DND-41 (cell line): ENCODE measurements around the gene RHOV.

Source experiments
- ATAC-seq: fragments of 200-7000 bp; cut with Tn5 transposase; 3 replicates; pipeline ENCODE4 v1.9.1; 2021; ENCODE audit warnings: low read depth; ENCODE audit not compliant: insufficient read depth
- DNase-seq: peaks from one replicate; pipeline ENCODE4 v3.0.0-alpha.2; 2020
- H2AFZ ChIP-seq: 2 replicates; pipeline ENCODE4 v1.6.0; 2012; ENCODE audit warnings: low read depth, low read length
- H3K27ac ChIP-seq: 2 replicates; pipeline ENCODE4 v1.5.1; 2012; ENCODE audit warnings: low read length, inconsistent platforms
- H3K27me3 ChIP-seq: fragments of 200-600 bp; sonication (generic); 2 replicates; pipeline ENCODE4 v1.6.0; 2012; ENCODE audit warnings: low read length, mild to moderate bottlenecking, inconsistent platforms; ENCODE audit not compliant: insufficient read depth, poor library complexity
- H3K36me3 ChIP-seq: 2 replicates; pipeline ENCODE4 v1.5.1; 2012; ENCODE audit warnings: low read length, inconsistent platforms; ENCODE audit not compliant: insufficient read depth
- H3K4me1 ChIP-seq: 2 replicates; pipeline ENCODE4 v1.5.1; 2012; ENCODE audit warnings: mild to moderate bottlenecking, low read length; ENCODE audit not compliant: insufficient read depth
- H3K4me2 ChIP-seq: 2 replicates; pipeline ENCODE4 v1.6.0; 2012; ENCODE audit warnings: mild to moderate bottlenecking, moderate library complexity, low read length, inconsistent platforms; ENCODE audit not compliant: insufficient read depth
- H3K4me3 ChIP-seq, 2 experiments: fragments of 200-600 bp in 1 of 2; shearing (Covaris generic) in 1 of 2; 2 replicates each; pipeline ENCODE4 v1.5.1; 2012 to 2016; ENCODE audit warnings: inconsistent platforms in 2 of 2, low read length in 2 of 2, mild to moderate bottlenecking in 2 of 2, low read depth in 1 of 2, moderate library complexity in 1 of 2
- H3K79me2 ChIP-seq: 2 replicates; pipeline ENCODE4 v1.6.0; 2012; ENCODE audit warnings: low read length, inconsistent platforms; ENCODE audit not compliant: insufficient read depth
- H3K9ac ChIP-seq: 2 replicates; pipeline ENCODE4 v1.6.0; 2012; ENCODE audit warnings: low read depth, mild to moderate bottlenecking, inconsistent platforms, low read length, moderate library complexity
- H3K9me3 ChIP-seq: 2 replicates; pipeline ENCODE4 v1.5.1; 2012; ENCODE audit warnings: low read length, moderate library complexity, mild to moderate bottlenecking, inconsistent platforms; ENCODE audit not compliant: insufficient read depth, severe bottlenecking
- H4K20me1 ChIP-seq: 2 replicates; pipeline ENCODE4 v1.6.0; 2012; ENCODE audit warnings: low read length; ENCODE audit not compliant: insufficient read depth
- EZH2 ChIP-seq: IDR thresholded peaks from 3 replicates; pipeline ENCODE4 v1.6.1; 2012; ENCODE audit warnings: borderline replicate concordance, low read depth, mild to moderate bottlenecking, moderate library complexity, low read length, inconsistent platforms; ENCODE audit not compliant: severe bottlenecking
- TF ChIP-seq, protein P1 (sequence below): IDR thresholded peaks from 2 replicates; pipeline ENCODE4 v1.5.1; 2012; ENCODE audit warnings: borderline replicate concordance, low read length, moderate library complexity, mild to moderate bottlenecking; ENCODE audit not compliant: poor library complexity, severe bottlenecking; ENCODE audit errors: extremely low read depth

RHOV gene, protein sequence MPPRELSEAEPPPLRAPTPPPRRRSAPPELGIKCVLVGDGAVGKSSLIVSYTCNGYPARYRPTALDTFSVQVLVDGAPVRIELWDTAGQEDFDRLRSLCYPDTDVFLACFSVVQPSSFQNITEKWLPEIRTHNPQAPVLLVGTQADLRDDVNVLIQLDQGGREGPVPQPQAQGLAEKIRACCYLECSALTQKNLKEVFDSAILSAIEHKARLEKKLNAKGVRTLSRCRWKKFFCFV

DNA sequence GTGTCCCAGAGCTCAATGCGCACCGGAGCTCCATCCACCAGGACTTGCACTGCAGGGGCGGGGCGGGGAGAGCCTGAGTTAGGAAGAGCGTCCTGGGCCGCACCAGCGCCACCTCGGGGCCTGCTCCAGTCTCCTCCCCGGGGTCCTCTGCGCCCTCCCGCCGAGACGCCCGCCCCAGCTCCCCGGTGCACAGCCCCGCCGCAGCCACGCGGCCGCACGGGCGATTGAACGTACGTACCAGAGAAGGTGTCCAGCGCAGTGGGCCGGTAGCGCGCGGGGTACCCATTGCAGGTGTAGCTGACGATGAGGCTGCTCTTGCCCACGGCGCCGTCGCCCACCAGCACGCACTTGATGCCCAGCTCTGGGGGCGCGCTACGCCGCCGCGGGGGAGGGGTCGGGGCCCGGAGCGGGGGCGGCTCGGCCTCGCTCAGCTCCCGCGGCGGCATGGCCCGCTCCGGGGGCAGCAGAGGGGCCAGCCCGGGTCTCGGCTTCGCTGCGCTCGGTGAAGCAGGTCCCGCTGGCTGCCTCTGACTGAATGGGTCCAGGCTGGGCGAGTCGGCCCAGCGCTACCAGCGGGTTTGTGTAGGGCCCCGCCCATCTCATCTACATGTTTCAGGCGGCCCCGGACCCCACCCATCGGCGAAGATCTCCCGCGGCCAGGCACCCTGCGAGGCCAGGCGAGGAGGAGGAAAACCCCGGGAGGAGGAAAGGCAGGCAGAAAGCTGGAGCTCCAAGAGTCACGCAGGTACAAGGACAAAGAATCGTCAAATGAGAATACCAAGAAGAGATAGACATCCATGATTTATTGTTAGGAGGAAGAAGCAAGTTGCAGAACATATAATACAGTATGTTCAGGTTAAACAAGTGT lies at the start of gene RHOV:
RHOV (minus strand) TSS at position 541 of the 868 bp plus-strand sequence; CDS start at position 446, 95 bp downstream.
- H4K20me1 ChIP-seq, result no peaks in the 10 kb centered on the region
- no peaks in the 10 kb centered on the region for H3K36me3 ChIP-seq
- peak within 1 kb of the TSS; percentile 81 for H3K4me2 ChIP-seq
- peak within 1 kb of the TSS; percentile 51 for H2AFZ ChIP-seq
- H3K27ac ChIP-seq, result no peak within 1 kb of the TSS
- H3K27me3 ChIP-seq, result peaks cover 24% of the 10 kb centered on the region
- peak; percentile 85 for ATAC-seq
- DNase-seq, result peak; percentile 53
- H3K9me3 ChIP-seq, result no peaks in the 10 kb centered on the region
- peak within 1 kb of the TSS; percentile 11 to 58; a peak in 3 of 4 replicates for H3K4me3 ChIP-seq
- H3K4me1 ChIP-seq, result peaks cover 15% of the 10 kb centered on the region
- TF ChIP-seq EZH2, result peak; percentile 93
- TF ChIP-seq, protein P1, sequence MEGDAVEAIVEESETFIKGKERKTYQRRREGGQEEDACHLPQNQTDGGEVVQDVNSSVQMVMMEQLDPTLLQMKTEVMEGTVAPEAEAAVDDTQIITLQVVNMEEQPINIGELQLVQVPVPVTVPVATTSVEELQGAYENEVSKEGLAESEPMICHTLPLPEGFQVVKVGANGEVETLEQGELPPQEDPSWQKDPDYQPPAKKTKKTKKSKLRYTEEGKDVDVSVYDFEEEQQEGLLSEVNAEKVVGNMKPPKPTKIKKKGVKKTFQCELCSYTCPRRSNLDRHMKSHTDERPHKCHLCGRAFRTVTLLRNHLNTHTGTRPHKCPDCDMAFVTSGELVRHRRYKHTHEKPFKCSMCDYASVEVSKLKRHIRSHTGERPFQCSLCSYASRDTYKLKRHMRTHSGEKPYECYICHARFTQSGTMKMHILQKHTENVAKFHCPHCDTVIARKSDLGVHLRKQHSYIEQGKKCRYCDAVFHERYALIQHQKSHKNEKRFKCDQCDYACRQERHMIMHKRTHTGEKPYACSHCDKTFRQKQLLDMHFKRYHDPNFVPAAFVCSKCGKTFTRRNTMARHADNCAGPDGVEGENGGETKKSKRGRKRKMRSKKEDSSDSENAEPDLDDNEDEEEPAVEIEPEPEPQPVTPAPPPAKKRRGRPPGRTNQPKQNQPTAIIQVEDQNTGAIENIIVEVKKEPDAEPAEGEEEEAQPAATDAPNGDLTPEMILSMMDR, result peak; percentile 33
- H3K79me2 ChIP-seq, result no peaks in the 10 kb centered on the region
- H3K9ac ChIP-seq, result peak within 1 kb of the TSS; percentile 39; the same call in 1 of the 2 replicates

DNA sequence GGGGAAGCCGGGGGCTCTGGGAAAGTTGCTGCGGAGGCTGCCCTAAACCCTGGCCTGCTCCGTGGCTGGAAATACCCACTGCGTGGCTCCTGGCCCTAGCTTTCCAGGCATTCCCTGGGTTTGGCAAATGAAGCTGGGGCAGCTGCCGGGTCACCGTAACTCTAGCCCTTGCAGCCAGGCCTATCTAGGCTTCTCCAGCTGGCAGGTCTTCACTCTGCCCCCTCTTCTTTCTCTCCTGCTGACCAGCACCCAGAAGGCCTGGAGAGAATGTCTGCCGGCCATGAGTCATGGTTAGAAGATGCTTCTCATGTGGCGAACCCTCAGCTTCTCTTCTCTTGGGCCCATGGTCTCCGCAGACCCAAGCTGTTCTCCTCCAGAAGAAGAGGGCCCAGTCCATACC lies 49.5 kb upstream of the RHOV start:
- no peaks in the 10 kb centered on the region for H3K9me3 ChIP-seq
- H3K4me2 ChIP-seq, result no peak overlapping the region
- H3K4me1 ChIP-seq, result peaks cover 37% of the 10 kb centered on the region
- DNase-seq (no peak), ATAC-seq (no peak)
- H2AFZ ChIP-seq, result no peak overlapping the region
- H3K9ac ChIP-seq, result no peak overlapping the region
- H3K27ac ChIP-seq, result no peak overlapping the region
- TF ChIP-seq EZH2, result no peak
- TF ChIP-seq, protein P1, result no peak
- H3K79me2 ChIP-seq, result no peaks in the 10 kb centered on the region
- H3K27me3 ChIP-seq, result peaks cover 52% of the 10 kb centered on the region
- H4K20me1 ChIP-seq, result peaks cover 43% of the 10 kb centered on the region
- H3K4me3 ChIP-seq, result no peak overlapping the region
- H3K36me3 ChIP-seq, result no peaks in the 10 kb centered on the region

DNA sequence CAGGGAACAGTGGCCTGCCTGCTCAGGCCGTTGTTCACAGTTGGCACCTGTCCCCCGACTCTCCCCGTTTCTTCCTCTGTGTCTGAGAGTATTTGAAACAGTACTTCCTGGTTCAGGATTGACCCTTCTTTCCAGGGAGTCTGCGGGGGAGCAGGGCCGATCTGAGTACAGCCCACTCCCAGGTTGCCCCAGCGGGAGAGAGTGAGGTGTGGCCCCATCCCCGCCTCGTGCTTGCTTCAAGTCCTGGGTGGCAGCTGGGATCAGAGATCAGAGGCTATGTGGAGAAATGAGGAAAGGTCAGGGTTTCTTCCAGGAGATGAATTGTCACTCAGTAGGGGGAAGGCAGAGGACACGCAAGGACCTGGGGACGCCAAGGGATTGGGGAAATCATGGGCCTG lies 48.6 kb upstream of the RHOV start:
- no peaks in the 10 kb centered on the region for H3K36me3 ChIP-seq
- H3K4me2 ChIP-seq, result no peak overlapping the region
- no peaks in the 10 kb centered on the region for H3K79me2 ChIP-seq
- no peak overlapping the region for H3K4me3 ChIP-seq
- peaks cover 47% of the 10 kb centered on the region for H3K27me3 ChIP-seq
- no peaks in the 10 kb centered on the region for H3K9me3 ChIP-seq
- DNase-seq (no peak), ATAC-seq (no peak)
- TF ChIP-seq, protein P1, result no peak
- no peak for TF ChIP-seq EZH2
- no peak overlapping the region for H2AFZ ChIP-seq
- no peak overlapping the region for H3K27ac ChIP-seq
- no peak overlapping the region for H3K9ac ChIP-seq
- H4K20me1 ChIP-seq, result peaks cover 41% of the 10 kb centered on the region
- H3K4me1 ChIP-seq, result peaks cover 28% of the 10 kb centered on the region
